Coronary artery (tissue), 2 donors: ENCODE measurements around the gene MAPRE2.

ENCODE experiments used
- DNase-seq: peaks from one replicate; pipeline ENCODE4 v3.0.0-alpha.2; 2017; ENCODE audit warnings: low spot score
- H3K27ac ChIP-seq, 2 donors: fragments of 200-600 bp; sonication (generic); one replicate each; pipeline ENCODE4 v1.5.1; 2016 to 2019
- H3K4me3 ChIP-seq: fragments of 200-600 bp; sonication (generic); 2 replicates; pipeline ENCODE4 v1.5.1; 2016; ENCODE audit warnings: mild to moderate bottlenecking, moderate library complexity
- CTCF ChIP-seq: fragments of 200-600 bp; sonication (generic); IDR thresholded peaks from one replicate; pipeline ENCODE4 v1.5.1; 2019; ENCODE audit warnings: antibody characterized with exemption

MAPRE2 gene

GRCh38 chr18:35185771-35186170 is 144.6 kb downstream of the MAPRE2 start:
- Histone ChIP-seq H3K4me3 (no peak overlapping the region), H3K27ac (no peak overlapping the region)
- no peak for TF ChIP-seq CTCF
- DNase-seq, result no peak

- no peak for TF ChIP-seq CTCF
- Histone ChIP-seq H3K27ac (no peak overlapping the region), H3K4me3 (no peak overlapping the region)
- no peak for DNase-seq
These were observed 145.2 kb downstream of the MAPRE2 start for GRCh38 chr18:35186291-35187034.

GRCh38 chr18:35189510-35189909 is 148.3 kb downstream of the MAPRE2 start:
- no peak for DNase-seq
- Histone ChIP-seq H3K4me3 (no peak overlapping the region), H3K27ac (no peak overlapping the region)

GRCh38 chr18:35190948-35191697 is 149.9 kb downstream of the MAPRE2 start:
- DNase-seq, result no peak
- no peak overlapping the region for H3K27ac ChIP-seq
- TF ChIP-seq CTCF, result no peak
- H3K4me3 ChIP-seq, result no peak overlapping the region

More at GRCh38 chr18:35189510-35189909, 148.3 kb downstream of the MAPRE2 start:
- no peak for TF ChIP-seq CTCF

- TF ChIP-seq CTCF, result no peak
- no peak for DNase-seq
- H3K4me3 ChIP-seq, result no peak overlapping the region
- no peak overlapping the region for H3K27ac ChIP-seq
These were observed 150.4 kb downstream of the MAPRE2 start for GRCh38 chr18:35191698-35192025.

GRCh38 chr18:35192415-35192814 is 151.2 kb downstream of the MAPRE2 start:
- no peak for TF ChIP-seq CTCF
- no peak overlapping the region for H3K27ac ChIP-seq
- no peak overlapping the region for H3K4me3 ChIP-seq
- no peak for DNase-seq
